ENCODE measurements around the gene STX4.

STX4 gene

GRCh38 chr16:31061813-31062440 is 28.6 kb downstream of the STX4 start:
- H3K36me3 ChIP-seq (ENCODE audit: control insufficient read depth, low read depth, low read length): peaks cover 19% of the 10 kb centered on the region
- H3K27me3 ChIP-seq (ENCODE audit: control insufficient read depth, insufficient read depth, low read length): no peaks in the 10 kb centered on the region
- no peaks in the 10 kb centered on the region for H3K4me1 ChIP-seq (ENCODE audit: control insufficient read depth, low read depth, low read length)
- H3K4me3 ChIP-seq (ENCODE audit: low read length): no peak overlapping the region
- H3K9me3 ChIP-seq (ENCODE audit: control insufficient read depth, low read depth, low read length): no peaks in the 10 kb centered on the region
- H3K27ac ChIP-seq (ENCODE audit: low read length): no peak overlapping the region
- H3K9ac ChIP-seq (ENCODE audit: low read length): no peak overlapping the region

DNA sequence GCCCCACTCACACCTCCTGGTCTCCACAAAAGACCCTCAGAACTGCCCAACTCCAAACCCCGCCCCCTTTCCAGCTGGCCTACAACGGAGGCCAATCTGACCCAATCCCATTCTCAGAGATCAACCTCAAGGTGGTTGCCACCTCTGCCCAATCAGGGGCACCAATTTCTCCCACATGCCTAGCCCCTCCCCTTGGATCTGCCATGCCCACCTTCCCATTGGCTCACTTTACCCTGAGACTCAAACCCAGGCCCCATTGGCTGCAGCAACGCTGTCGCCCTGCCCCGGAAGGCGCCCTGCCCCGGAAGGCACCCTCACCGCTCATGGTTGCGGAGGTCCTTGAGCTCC is 30.1 kb downstream of the STX4 start:
- H3K9ac ChIP-seq (ENCODE audit: low read length): no peak overlapping the region
- H3K27me3 ChIP-seq (ENCODE audit: control insufficient read depth, insufficient read depth, low read length): no peaks in the 10 kb centered on the region
- H3K9me3 ChIP-seq (ENCODE audit: control insufficient read depth, low read depth, low read length): no peaks in the 10 kb centered on the region
- H3K4me1 ChIP-seq (ENCODE audit: control insufficient read depth, low read depth, low read length): no peaks in the 10 kb centered on the region
- H3K27ac ChIP-seq (ENCODE audit: low read length): no peak overlapping the region
- peaks cover 19% of the 10 kb centered on the region for H3K36me3 ChIP-seq (ENCODE audit: control insufficient read depth, low read depth, low read length)
- no peak overlapping the region for H3K4me3 ChIP-seq (ENCODE audit: low read length)

DNA sequence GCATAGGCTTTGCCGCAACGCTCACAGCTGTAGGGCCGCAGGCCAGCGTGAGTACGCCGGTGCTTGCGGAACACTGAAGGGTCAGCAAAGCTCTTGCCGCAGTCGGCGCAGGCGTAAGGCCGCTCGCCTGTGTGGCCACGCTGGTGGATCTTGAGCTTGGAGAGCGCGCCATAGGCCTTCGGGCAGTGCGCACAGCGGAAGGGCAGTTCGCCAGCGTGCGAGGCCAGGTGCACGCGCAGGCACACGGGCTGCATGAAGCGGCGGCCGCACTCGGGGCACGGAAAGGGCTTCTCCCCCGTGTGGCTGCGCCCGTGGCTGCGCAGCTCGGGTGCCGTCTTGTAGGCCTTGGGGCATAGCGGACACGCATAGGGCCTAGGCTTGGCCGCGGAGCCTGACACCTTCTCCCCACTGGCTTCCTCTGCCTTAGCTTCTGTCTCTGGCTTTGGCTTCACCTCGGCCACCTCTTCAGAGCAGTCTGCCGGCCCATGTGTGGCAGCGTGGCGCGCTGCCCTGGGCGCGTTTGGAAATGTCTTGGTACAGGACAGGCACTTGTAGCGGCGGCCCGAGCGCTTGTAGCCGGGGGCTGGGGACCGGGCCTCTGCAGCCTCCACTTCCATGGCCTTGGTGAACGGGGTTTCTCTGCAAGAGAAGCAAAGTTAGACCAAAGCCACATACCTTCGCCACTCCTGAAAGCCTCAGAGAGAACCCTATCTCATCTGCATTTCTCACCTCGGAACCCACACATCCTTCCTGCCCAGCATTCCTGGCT is 30.7 kb downstream of the STX4 start:
- peaks cover 19% of the 10 kb centered on the region for H3K36me3 ChIP-seq (ENCODE audit: control insufficient read depth, low read depth, low read length)
- no peak overlapping the region for H3K4me3 ChIP-seq (ENCODE audit: low read length)
- H3K27me3 ChIP-seq (ENCODE audit: control insufficient read depth, insufficient read depth, low read length): no peaks in the 10 kb centered on the region
- H3K4me1 ChIP-seq (ENCODE audit: control insufficient read depth, low read depth, low read length): no peaks in the 10 kb centered on the region
- H3K9ac ChIP-seq (ENCODE audit: low read length): no peak overlapping the region
- H3K9me3 ChIP-seq (ENCODE audit: control insufficient read depth, low read depth, low read length): no peaks in the 10 kb centered on the region
- no peak overlapping the region for H3K27ac ChIP-seq (ENCODE audit: low read length)

GRCh38 chr16:31064882-31065461 is 31.6 kb downstream of the STX4 start:
- Histone ChIP-seq H3K9me3 (ENCODE audit: control insufficient read depth, low read depth, low read length) (no peaks in the 10 kb centered on the region), H3K4me1 (ENCODE audit: control insufficient read depth, low read depth, low read length) (no peaks in the 10 kb centered on the region), H3K36me3 (ENCODE audit: control insufficient read depth, low read depth, low read length) (peaks cover 19% of the 10 kb centered on the region), H3K4me3 (ENCODE audit: low read length) (no peak overlapping the region), H3K27ac (ENCODE audit: low read length) (no peak overlapping the region), H3K9ac (ENCODE audit: low read length) (no peak overlapping the region), H3K27me3 (ENCODE audit: control insufficient read depth, insufficient read depth, low read length) (no peaks in the 10 kb centered on the region)

GRCh38 chr16:31067342-31067741 is 34.0 kb downstream of the STX4 start:
- H3K9ac ChIP-seq (ENCODE audit: low read length): no peak overlapping the region
- peaks cover 5% of the 10 kb centered on the region for H3K36me3 ChIP-seq (ENCODE audit: control insufficient read depth, low read depth, low read length)
- H3K9me3 ChIP-seq (ENCODE audit: control insufficient read depth, low read depth, low read length): no peaks in the 10 kb centered on the region
- H3K27ac ChIP-seq (ENCODE audit: low read length): no peak overlapping the region
- no peak overlapping the region for H3K4me3 ChIP-seq (ENCODE audit: low read length)
- no peaks in the 10 kb centered on the region for H3K27me3 ChIP-seq (ENCODE audit: control insufficient read depth, insufficient read depth, low read length)
- H3K4me1 ChIP-seq (ENCODE audit: control insufficient read depth, low read depth, low read length): peaks cover 6% of the 10 kb centered on the region

DNA sequence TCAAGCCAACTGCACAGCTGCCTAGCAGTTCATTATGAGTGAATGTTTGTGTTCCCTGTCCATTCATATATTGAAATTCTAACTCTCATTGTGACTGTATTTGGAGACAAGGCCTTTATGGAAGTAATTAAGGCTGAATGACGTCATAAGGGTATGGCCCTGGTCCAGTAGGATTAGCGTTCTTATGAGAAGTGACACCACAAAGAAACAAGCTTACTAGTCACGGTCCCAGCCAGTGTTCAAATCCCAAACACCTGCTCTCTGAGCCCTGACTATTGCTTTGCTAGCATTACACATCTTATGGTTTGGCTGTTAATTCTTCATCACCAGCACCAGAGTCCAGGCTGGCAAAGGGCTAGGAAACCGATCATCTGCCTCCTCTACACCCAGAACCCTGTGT is 38.5 kb downstream of the STX4 start:
- H3K4me1 ChIP-seq (ENCODE audit: control insufficient read depth, low read depth, low read length): peaks cover 7% of the 10 kb centered on the region
- H3K27ac ChIP-seq (ENCODE audit: low read length): no peak overlapping the region
- H3K9me3 ChIP-seq (ENCODE audit: control insufficient read depth, low read depth, low read length): no peaks in the 10 kb centered on the region
- H3K27me3 ChIP-seq (ENCODE audit: control insufficient read depth, insufficient read depth, low read length): no peaks in the 10 kb centered on the region
- peak overlapping the region; percentile 95 for H3K9ac ChIP-seq (ENCODE audit: low read length)
- peaks cover 5% of the 10 kb centered on the region for H3K36me3 ChIP-seq (ENCODE audit: control insufficient read depth, low read depth, low read length)
- H3K4me3 ChIP-seq (ENCODE audit: low read length): peak overlapping the region; percentile 99

DNA sequence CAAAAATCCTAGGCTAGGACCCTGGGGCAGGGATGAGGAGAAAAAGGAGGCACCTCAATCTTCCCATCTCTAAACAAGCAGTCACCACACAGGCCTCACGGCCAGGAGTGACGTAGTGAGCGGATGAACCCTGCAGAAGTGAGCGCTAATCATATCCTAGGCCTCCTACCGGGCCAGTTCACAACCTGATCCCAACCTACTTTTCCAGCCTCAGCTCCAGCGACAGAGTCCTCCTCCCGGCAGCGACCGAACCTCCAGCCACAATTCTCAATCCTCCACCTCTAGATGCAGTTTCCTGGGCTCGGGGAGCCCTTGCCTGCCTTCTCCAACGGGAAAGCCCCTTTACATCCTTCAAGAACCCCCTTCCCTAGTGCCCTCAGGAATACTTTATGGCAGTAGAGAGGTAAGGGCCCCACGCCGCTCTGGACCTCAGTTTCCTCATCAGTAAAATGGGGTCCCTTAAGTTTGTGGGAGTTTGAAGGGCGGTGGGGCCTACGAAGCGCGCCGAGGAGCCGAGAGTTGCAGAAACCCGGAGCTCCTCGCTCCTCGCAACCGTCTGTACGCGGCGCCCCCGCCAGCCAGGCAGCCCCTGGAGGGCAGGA is 39.3 kb downstream of the STX4 start:
- Histone ChIP-seq H3K4me3 (ENCODE audit: low read length) (peak overlapping the region; percentile 99), H3K27ac (ENCODE audit: low read length) (peak overlapping the region; percentile 59), H3K9me3 (ENCODE audit: control insufficient read depth, low read depth, low read length) (no peaks in the 10 kb centered on the region), H3K36me3 (ENCODE audit: control insufficient read depth, low read depth, low read length) (peaks cover 12% of the 10 kb centered on the region), H3K9ac (ENCODE audit: low read length) (peak overlapping the region; percentile 95), H3K4me1 (ENCODE audit: control insufficient read depth, low read depth, low read length) (peaks cover 7% of the 10 kb centered on the region), H3K27me3 (ENCODE audit: control insufficient read depth, insufficient read depth, low read length) (no peaks in the 10 kb centered on the region)

DNA sequence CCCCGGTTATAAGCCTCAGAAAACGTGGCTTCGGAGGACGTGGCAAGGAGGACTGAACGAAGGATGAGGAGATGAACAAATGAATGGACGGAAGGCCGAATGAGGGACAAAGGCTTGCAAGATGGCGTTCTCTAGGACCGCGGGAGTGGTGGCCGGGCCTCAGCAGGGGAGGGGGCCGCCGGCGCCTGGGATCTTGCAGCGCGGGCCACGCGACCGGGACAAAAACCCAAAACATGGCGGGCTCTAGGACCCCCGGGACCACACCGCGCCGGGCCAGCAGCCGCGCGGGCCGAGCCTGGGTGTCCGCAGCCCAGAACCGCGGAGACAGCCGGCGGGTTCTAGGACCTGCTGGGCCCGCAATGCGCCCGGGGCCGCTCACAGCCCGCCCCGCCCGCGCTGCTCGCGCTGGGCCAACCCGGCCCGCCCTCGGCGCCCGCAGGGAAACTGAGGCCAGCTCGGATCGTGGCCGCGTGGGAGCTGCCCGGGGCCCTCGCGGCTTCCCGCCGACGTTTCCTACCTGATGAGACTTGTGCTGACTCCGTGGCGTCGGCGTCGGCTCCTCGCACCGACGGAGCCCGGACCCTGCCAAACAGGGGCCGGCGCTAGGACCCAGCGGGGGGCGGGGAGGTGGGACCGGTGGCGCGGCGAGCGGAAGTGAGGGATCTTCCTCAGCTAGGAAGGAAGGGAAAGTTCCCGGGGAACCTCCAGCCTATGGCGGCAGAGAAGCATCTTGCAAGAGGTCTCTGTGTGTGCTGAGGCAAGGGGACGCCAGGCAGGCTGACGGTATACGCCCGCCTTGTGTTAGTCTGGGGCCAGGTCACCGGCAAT is 40.0 kb downstream of the STX4 start:
- Histone ChIP-seq H3K9me3 (ENCODE audit: control insufficient read depth, low read depth, low read length) (no peaks in the 10 kb centered on the region), H3K27me3 (ENCODE audit: control insufficient read depth, insufficient read depth, low read length) (no peaks in the 10 kb centered on the region), H3K27ac (ENCODE audit: low read length) (peak overlapping the region; percentile 93), H3K36me3 (ENCODE audit: control insufficient read depth, low read depth, low read length) (peaks cover 19% of the 10 kb centered on the region), H3K9ac (ENCODE audit: low read length) (peak overlapping the region; percentile 95), H3K4me1 (ENCODE audit: control insufficient read depth, low read depth, low read length) (peaks cover 7% of the 10 kb centered on the region), H3K4me3 (ENCODE audit: low read length) (peak overlapping the region; percentile 99)

DNA sequence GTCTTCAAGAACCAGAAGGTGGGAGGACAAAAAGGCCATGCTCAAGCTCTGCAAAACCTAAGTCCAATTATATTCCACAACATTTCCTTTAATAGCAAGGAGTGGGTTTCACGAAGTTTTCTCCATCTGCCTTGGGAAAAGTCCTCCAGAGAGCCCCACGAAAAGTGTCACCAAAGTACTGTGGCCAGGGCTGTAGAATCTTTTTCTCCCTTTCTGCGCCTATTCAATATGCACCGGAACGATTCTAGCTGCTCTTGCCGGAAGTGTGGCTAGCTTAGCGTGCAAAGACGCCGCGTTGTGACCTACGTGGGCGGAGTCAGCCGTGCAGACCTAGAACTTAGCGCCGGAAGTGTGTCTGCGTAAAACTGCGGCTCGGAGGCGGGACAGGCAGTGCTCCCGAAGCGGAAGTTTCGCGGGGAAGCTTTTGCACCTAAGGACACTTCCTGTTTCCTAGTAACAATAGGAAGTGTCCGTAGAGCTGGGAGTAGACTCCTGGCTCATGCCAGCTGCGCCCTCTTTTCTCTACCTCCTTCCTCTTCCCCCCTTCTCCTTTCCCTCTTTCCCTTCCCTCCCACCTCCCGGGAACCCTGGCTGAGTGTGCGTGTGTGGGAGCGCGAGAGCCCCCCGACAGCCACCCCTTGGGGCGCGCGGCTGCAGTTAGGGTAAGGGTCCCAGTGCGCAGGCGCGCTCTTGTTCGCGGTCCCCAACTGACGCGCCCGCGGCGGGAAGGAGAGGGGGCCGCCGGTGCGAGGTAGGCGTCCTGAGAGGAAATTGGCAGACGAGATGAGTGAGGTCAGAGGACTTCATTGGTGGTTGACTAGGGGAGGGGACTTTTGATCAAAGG is 40.8 kb downstream of the STX4 start, which contains the start of the genes ZNF646 and ZNF668:
ZNF646 (plus strand) TSS at position 453 of the 844 bp plus-strand sequence. CDS start 1,903 bp downstream, outside the sequence.
ZNF668 (minus strand) TSS at position 271 of the 844 bp plus-strand sequence. CDS start 9,781 bp downstream, outside the sequence.
- H3K27me3 ChIP-seq (ENCODE audit: control insufficient read depth, insufficient read depth, low read length): no peaks in the 10 kb centered on the region
- H3K36me3 ChIP-seq (ENCODE audit: control insufficient read depth, low read depth, low read length): peaks cover 27% of the 10 kb centered on the region
- peaks cover 7% of the 10 kb centered on the region for H3K4me1 ChIP-seq (ENCODE audit: control insufficient read depth, low read depth, low read length)
- H3K9ac ChIP-seq (ENCODE audit: low read length): peak within 1 kb of the TSS; percentile 95
- no peaks in the 10 kb centered on the region for H3K9me3 ChIP-seq (ENCODE audit: control insufficient read depth, low read depth, low read length)
- H3K4me3 ChIP-seq (ENCODE audit: low read length): peak within 1 kb of the TSS; percentile 99
- peak within 1 kb of the TSS; percentile 93 for H3K27ac ChIP-seq (ENCODE audit: low read length)

- Histone ChIP-seq H3K9ac (ENCODE audit: low read length) (peak overlapping the region; percentile 95), H3K27ac (ENCODE audit: low read length) (peak overlapping the region; percentile 52), H3K4me1 (ENCODE audit: control insufficient read depth, low read depth, low read length) (peaks cover 7% of the 10 kb centered on the region), H3K4me3 (ENCODE audit: low read length) (peak overlapping the region; percentile 99), H3K27me3 (ENCODE audit: control insufficient read depth, insufficient read depth, low read length) (no peaks in the 10 kb centered on the region), H3K36me3 (ENCODE audit: control insufficient read depth, low read depth, low read length) (peaks cover 33% of the 10 kb centered on the region), H3K9me3 (ENCODE audit: control insufficient read depth, low read depth, low read length) (no peaks in the 10 kb centered on the region)
Observed at GRCh38 chr16:31074814-31075183, 41.4 kb downstream of the STX4 start.
